ENCODE results near the gene PTGIS.

The PTGIS gene

DNA sequence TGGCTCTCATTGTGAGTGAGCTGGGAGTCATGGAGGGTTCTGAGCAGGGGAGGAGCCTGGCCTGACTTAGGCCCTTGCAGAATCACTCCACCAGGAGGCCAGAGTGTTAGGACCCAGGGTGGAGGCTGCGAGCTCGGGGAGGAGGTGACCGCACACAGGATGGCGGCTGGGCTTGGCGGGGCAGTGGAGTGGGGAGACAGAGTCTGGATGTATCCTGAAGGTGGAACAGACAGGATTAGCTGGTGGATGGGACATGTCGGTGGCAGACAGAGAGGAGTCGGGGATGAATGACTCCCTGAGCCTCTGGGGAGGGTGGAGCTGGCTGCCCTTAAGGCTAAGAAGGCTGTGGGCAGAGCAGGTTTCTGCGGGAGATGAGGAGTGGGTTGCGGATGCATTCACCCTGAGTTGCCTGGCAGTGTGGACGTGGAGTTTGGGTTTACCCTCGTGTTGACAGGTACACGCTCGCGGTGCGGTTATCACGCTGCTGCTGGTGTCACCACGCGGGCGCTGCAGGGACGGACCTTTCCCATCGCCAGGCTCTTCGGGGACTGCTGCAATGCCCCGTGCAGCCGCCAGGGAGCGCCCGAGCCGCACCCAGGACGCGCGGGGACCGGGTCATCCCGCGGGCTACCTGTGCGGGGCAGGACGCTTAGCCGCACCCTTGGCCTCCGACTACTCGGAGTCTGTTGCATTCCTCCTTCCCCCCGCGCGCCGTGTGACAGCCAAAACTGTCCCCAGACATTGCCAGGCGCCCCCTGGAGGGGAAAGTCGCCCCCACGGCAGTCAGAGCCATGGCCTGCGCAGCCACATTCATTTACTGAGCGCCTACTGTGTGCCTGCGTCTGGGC lies 43.0 kb upstream of the PTGIS start:
- peak overlapping the region; percentile 34 for H3K4me3 ChIP-seq (ENCODE audit: low read length)
- TF ChIP-seq, protein P1, sequence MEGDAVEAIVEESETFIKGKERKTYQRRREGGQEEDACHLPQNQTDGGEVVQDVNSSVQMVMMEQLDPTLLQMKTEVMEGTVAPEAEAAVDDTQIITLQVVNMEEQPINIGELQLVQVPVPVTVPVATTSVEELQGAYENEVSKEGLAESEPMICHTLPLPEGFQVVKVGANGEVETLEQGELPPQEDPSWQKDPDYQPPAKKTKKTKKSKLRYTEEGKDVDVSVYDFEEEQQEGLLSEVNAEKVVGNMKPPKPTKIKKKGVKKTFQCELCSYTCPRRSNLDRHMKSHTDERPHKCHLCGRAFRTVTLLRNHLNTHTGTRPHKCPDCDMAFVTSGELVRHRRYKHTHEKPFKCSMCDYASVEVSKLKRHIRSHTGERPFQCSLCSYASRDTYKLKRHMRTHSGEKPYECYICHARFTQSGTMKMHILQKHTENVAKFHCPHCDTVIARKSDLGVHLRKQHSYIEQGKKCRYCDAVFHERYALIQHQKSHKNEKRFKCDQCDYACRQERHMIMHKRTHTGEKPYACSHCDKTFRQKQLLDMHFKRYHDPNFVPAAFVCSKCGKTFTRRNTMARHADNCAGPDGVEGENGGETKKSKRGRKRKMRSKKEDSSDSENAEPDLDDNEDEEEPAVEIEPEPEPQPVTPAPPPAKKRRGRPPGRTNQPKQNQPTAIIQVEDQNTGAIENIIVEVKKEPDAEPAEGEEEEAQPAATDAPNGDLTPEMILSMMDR (conservative IDR thresholded peaks at IDR 0.05; ENCODE audit: low read depth, low read length), result peak; percentile 93
- DNase-seq (ENCODE audit: low read depth), result no peak

DNA sequence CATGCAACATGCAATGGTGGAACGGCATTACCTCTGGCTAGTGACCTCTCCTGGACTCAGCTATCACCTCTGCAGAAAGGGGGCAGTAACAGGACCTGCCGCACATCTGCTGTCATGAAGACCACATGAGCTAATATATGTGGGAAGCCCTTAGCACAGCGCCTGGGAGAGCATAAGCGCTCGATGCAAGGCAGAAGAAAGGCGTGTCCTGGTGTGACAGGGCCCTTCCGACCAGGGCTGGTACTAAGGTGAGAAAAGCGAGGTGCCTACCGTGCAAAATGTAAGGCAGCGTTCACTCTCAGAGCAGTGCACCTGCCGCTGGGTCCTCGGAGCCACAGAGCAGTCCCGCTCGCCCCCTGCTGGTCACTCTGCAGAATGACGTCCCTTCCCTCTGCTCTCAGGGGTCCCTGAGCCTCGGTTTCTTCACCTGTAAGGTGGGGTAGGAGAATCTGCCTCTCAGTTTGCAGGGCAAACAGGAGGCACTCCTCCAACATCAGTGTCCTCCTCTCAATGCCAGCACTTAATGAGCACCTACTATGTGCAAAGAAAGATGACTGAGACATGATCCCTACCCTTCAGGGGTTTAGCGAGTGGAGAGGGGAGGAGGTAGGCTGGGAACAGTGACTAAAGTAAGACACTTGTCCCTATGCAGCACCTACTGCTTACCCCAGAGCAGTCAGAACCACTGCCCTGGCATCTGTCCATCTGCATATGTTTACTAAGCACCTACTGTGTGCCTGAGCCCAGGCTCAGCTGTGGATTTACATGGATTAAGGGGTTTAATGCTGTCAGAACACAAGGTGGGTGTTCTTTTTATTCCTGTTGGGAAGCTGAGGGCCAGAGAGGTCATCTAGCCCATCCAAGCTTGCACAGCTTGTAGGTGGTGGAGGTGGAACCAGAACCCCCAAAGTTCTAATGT lies 41.1 kb upstream of the PTGIS start:
- no peak for DNase-seq (ENCODE audit: low read depth)
- H3K4me3 ChIP-seq (ENCODE audit: low read length), result peak overlapping the region; percentile 19
- TF ChIP-seq, protein P1 (conservative IDR thresholded peaks at IDR 0.05; ENCODE audit: low read depth, low read length), result peak; percentile 93

DNA sequence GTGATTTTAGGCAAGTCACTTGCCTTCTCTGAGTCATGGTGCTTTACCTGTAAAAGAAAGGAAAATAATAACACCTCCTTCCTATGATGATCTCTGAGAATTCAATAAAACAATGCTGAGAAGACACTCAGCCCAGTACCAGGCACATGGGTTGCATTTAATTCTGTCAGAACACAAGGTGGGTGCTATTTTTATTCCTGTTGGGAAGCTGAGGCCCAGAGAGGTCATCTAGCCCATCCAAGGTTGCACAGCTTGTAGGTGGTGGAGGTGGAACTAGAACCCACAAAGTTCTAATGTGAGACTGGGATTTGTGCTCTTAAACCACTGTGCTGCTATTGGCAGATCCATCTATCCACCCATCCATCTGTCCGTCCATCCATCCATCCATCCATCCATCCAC lies 39.6 kb upstream of the PTGIS start:
- no peak for DNase-seq (ENCODE audit: low read depth)
- no peak overlapping the region for H3K4me3 ChIP-seq (ENCODE audit: low read length)
- TF ChIP-seq, protein P1 (conservative IDR thresholded peaks at IDR 0.05; ENCODE audit: low read depth, low read length), result no peak

DNA sequence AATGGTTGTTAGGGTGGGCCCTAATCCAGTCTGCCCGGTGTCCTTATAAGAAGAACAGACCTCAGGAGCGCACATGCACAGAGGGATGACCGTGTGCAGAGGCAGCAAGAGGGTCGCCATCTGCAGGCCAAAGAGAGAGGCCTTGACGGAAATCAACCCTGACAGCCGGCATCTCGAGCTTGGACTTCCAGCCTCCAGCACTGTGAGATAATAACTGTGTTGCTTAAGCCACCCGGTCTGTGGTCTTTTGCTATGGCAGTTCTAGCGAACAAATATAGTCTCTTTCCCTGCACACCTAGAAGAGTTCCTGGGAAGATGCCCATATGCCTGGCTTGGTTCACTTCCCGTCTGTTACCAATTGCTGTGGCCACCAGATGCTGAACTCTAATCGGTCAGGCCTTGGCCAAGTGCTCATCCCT lies 35.3 kb upstream of the PTGIS start:
- no peak overlapping the region for H3K4me3 ChIP-seq (ENCODE audit: low read length)
- DNase-seq (ENCODE audit: low read depth), result no peak
- TF ChIP-seq, protein P1 (conservative IDR thresholded peaks at IDR 0.05; ENCODE audit: low read depth, low read length), result peak; percentile 37

DNA sequence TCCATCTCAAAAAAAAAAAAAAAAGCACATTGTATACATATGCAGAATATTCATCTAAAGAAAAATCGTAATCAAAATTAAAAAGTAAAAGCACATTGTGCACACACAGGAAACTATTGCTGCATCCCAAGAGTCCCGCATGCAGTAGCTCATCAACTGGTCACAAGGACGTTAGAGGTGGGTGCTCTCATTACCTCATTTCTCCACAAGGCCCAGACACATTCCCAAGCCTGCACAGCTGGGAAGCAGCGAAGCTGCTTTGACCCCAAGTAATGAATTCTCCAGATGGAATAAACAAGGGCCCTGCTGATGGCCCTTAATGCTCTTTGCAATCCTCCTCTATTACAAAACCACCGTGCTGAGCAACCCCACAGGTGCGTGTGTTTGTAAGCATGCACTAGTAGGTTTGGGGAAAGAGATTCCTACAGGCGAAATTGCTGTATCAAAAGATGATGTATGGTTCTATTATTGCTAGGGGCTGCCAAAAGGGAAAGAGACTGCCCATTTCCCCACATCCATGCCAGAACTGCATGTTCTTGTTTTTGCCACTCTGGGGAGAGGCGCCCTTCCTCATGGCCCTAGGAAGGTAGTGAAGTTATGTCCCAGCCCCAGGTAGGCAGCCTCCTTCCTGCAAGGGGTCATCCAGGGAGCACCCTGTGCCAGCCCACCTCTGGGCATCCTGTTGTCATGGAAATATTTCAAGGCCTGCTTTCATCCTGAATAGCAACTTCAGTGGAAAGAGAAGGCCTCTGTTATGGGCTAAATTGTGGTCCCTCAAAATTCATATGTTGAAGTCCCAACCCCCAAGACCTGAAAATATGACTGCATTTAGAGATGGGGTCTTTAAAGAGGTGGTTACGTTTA lies 34.6 kb upstream of the PTGIS start:
- TF ChIP-seq, protein P1 (conservative IDR thresholded peaks at IDR 0.05; ENCODE audit: low read depth, low read length), result no peak
- no peak for DNase-seq (ENCODE audit: low read depth)
- no peak overlapping the region for H3K4me3 ChIP-seq (ENCODE audit: low read length)

DNA sequence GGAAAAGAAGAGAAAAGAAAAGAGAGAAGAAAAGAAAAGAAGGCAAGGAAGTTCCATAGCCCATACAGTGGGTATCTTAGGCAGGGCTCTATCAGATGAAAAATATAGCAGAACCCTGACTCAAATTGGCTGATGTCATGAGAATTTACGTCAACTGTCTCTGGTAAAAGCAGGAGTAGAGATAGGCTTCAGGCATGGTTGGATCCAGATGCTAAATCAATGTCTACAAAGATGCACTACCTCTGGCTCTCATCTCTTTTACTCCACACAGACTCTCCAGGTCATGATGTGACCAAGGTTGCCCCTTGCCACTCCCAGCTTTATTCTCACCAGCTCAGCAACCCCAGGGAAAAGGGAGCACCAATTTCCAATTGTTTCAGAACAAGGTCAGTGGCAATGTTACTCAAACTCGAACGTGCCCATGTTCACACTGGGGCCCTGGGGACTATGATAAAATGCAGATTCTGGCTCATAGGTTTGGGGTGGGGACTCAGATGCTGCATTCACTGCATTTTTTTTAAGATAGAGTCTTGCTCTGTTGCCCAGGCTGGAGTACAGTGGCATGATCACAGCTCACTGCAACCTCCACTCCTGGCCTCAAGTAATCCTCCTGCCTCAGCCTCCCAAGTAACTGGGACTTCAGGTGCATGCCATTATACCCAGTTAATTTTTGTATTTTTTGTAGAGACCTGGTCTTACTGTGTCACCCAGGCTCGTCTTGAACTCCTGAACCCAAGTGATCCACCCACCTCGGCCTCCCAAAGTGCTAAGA lies 33.4 kb upstream of the PTGIS start:
- TF ChIP-seq, protein P1 (conservative IDR thresholded peaks at IDR 0.05; ENCODE audit: low read depth, low read length), result no peak
- DNase-seq (ENCODE audit: low read depth), result no peak
- H3K4me3 ChIP-seq (ENCODE audit: low read length), result no peak overlapping the region
